ENCODE data around the gene LILRB1. TPM values are rescaled to one million over a fixed set of nuclear protein-coding genes. Genes with fewer than 3 reads are reported as not detected.
"Not testable (repeated sequence)": the region's sequence is repeated elsewhere in the genome, so short reads cannot be mapped to it uniquely, and the experiment has no call there.

Gene LILRB1
- total RNA-seq, 2 donors from 2014 or later = 7.9 to 10.0 TPM

- no peaks in the 10 kb centered on the region for H3K9me3 ChIP-seq
- no peaks in the 10 kb centered on the region for H3K4me1 ChIP-seq (ENCODE audit: control insufficient read depth in 1 of 2, low read depth in 2 of 2)
- H3K27ac ChIP-seq = no peak overlapping the region
- H3K36me3 ChIP-seq = no peaks in the 10 kb centered on the region
- DNase-seq (ENCODE audit: low spot score) = no peak
- no peak for ATAC-seq (ENCODE audit: insufficient number of reproducible peaks, low FRiP score, low read depth)
- TF ChIP-seq CTCF (IDR thresholded peaks at IDR 0.05) = no peak
- no peaks in the 10 kb centered on the region for H3K27me3 ChIP-seq (replicated peaks; ENCODE audit: insufficient read depth)
- H3K4me3 ChIP-seq = peak overlapping the region; percentile 47
These were observed 13.3 kb upstream of the LILRB1 start for GRCh38 chr19:54616821-54617560.

DNA sequence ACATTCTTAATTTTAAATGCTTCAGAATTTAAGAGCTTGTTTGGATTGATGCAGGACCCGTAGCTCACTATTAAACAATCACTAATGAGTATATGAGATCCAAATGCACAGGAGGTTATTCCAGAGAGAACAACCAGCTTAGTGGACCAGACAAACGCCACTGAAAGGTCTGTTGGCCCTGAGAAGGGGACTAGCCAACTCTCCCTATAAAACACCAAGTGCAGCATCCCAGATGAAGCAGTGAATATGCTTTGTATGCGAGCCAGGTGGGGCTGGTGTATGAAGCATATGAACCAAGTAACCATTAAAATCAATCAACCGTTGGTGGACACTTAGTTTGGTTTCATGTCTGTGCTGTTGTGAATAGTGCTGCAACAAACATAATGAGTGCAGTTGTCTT is 9.8 kb upstream of the LILRB1 start:
- DNase-seq (ENCODE audit: low spot score) (no peak), ATAC-seq (ENCODE audit: insufficient number of reproducible peaks, low FRiP score, low read depth) (no peak)
- TF ChIP-seq CTCF (IDR thresholded peaks at IDR 0.05) = no peak

DNA sequence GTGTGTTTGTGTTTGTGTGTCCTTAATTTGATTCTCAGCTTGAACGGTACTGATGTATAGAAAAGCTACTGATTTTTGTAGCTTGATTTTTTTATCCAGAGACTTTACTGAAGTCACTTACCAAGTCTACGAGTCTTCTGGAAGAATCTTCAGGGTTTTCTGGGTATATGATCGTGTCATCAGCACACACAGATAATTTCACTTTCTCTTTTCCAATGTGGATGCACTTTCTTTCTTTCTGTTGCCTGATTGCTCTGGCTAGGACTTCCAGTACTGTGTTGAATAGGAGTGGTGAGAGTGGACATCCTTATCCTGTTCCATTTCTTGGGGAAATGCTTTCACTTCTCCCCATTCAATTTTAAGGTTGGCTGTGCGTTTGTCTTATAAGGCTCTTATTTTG is 7.9 kb upstream of the LILRB1 start:
- H3K27ac ChIP-seq = no peak overlapping the region
- no peaks in the 10 kb centered on the region for H3K4me1 ChIP-seq (ENCODE audit: control insufficient read depth in 1 of 2, low read depth in 2 of 2)
- no peak overlapping the region for H3K4me3 ChIP-seq
- ATAC-seq (ENCODE audit: insufficient number of reproducible peaks, low FRiP score, low read depth) (no peak), DNase-seq (ENCODE audit: low spot score) (no peak)
- no peaks in the 10 kb centered on the region for H3K27me3 ChIP-seq (replicated peaks; ENCODE audit: insufficient read depth)
- no peak for TF ChIP-seq CTCF (IDR thresholded peaks at IDR 0.05)
- H3K36me3 ChIP-seq = no peaks in the 10 kb centered on the region
- no peaks in the 10 kb centered on the region for H3K9me3 ChIP-seq

More for the DNA sequence above, 9.8 kb upstream of the LILRB1 start:
- Histone ChIP-seq H3K36me3 (no peaks in the 10 kb centered on the region), H3K4me3 (peak overlapping the region; percentile 1), H3K27ac (no peak overlapping the region), H3K9me3 (no peaks in the 10 kb centered on the region), H3K4me1 (ENCODE audit: control insufficient read depth in 1 of 2, low read depth in 2 of 2) (no peaks in the 10 kb centered on the region), H3K27me3 (replicated peaks; ENCODE audit: insufficient read depth) (no peaks in the 10 kb centered on the region)

DNA sequence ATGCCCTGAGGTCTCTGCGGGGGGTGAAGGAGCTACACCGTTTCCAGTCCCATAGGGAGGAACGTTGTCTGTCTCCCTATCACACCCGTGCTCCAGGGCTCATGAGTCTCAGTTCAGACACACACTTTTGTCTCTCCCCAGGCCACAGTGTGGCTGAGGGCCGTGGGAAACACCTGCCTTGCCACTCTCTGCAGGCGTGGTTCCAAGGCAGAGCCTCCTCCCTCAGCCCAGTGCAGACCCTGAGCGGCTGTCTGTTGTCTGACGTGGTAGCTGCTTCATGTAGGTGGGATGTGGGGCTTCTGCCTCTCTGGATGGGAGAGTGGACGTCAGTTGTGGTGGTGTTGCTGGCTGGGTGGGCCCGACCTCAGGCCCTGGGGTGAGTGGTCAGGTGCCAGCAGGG is 6.0 kb upstream of the LILRB1 start:
- H3K27me3 ChIP-seq (replicated peaks; ENCODE audit: insufficient read depth); H3K36me3 ChIP-seq; H3K27ac ChIP-seq; H3K4me3 ChIP-seq; ATAC-seq (ENCODE audit: insufficient number of reproducible peaks, low FRiP score, low read depth); H3K9me3 ChIP-seq; DNase-seq (ENCODE audit: low spot score); H3K4me1 ChIP-seq (ENCODE audit: control insufficient read depth in 1 of 2, low read depth in 2 of 2): not testable (repeated sequence)

DNA sequence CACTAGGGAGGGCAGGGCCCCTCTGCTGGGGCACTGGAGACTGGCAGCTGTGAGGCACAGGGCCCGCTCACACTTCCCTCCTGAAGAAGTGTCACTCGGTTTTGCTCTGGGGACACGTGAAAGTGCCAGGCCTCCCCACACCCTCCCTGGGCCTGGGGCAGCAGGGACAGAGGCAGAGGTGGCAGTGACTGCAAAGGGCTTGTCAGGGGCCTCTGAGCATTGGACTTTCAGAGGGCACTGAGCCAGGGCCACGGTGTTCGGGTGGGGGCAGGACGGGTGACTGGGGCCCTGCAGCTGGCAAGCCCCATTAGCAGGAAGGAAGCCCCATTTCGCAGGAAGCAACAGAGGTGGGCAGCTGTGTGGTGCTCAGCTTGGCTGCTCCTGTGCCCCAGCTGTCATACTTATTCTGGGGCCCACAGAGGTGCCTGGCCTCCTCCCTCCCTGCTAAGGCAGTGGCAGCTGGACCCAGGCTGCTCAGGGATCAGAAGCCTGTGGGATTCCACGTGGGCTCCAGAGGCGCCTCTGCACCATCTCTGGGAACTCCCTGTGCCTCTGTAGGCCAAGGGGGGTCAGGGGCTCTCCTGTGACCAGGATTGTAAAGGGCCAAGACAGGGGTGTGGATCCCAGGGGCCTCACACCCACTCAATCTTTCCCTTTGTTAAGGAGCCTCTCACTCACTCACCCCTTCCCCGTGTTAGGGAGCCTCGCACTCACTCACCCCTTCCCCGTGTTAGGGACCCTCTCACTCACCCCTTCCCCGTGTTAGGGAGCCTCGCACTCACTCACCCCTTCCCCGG is 5.2 kb upstream of the LILRB1 start:
- not testable (repeated sequence) for H3K27ac ChIP-seq; H3K36me3 ChIP-seq; H3K9me3 ChIP-seq; DNase-seq (ENCODE audit: low spot score); H3K27me3 ChIP-seq (replicated peaks; ENCODE audit: insufficient read depth); H3K4me1 ChIP-seq (ENCODE audit: control insufficient read depth in 1 of 2, low read depth in 2 of 2); H3K4me3 ChIP-seq; ATAC-seq (ENCODE audit: insufficient number of reproducible peaks, low FRiP score, low read depth)

DNA sequence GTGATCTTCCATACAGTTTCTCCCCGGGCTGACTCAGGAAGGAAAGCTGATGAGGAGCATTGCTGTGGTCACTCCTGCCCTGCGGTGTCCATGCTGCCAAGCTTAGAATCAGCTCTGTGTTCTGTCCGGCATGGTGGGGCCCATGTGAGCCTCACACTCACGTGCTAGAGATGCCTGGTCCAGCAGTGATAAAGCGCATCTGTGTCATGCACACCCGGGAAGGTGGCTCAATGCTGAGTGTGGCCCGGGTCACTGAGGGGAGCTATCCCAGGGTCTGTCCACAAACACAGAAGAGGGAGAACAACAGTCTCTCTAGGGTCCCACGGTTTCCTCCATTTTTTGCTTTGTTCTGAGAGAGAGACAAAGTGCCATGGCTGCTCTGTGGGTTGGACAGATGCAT is 3.5 kb upstream of the LILRB1 start:
- H3K36me3 ChIP-seq = no peaks in the 10 kb centered on the region
- H3K27me3 ChIP-seq (replicated peaks; ENCODE audit: insufficient read depth) = no peaks in the 10 kb centered on the region
- H3K4me3 ChIP-seq = no peak overlapping the region
- no peak overlapping the region for H3K27ac ChIP-seq
- no peak for TF ChIP-seq CTCF (IDR thresholded peaks at IDR 0.05)
- H3K4me1 ChIP-seq (ENCODE audit: control insufficient read depth in 1 of 2, low read depth in 2 of 2) = no peaks in the 10 kb centered on the region
- no peak for DNase-seq (ENCODE audit: low spot score)
- H3K9me3 ChIP-seq = no peaks in the 10 kb centered on the region
- no peak for ATAC-seq (ENCODE audit: insufficient number of reproducible peaks, low FRiP score, low read depth)

GRCh38 chr19:54627912-54628311 is 2.4 kb upstream of the LILRB1 start:
- H3K4me3 ChIP-seq; H3K27ac ChIP-seq; H3K9me3 ChIP-seq; ATAC-seq (ENCODE audit: insufficient number of reproducible peaks, low FRiP score, low read depth); H3K27me3 ChIP-seq (replicated peaks; ENCODE audit: insufficient read depth); DNase-seq (ENCODE audit: low spot score); H3K4me1 ChIP-seq (ENCODE audit: control insufficient read depth in 1 of 2, low read depth in 2 of 2); H3K36me3 ChIP-seq: not testable (repeated sequence)
